Frontal cortex (tissue), 1 donor: ENCODE results near the gene SENP6. TPM values are rescaled to one million over a fixed set of nuclear protein-coding genes. Genes with fewer than 3 reads are reported as not detected.

Experiments used
- small RNA-seq: library from RNA; depleted of rRNA; stranded (forward); fragments of <200 nt; gene quantifications from one replicate; pipeline ENCODE3, GENCODE V24; 2014
- total RNA-seq: library from RNA; depleted of rRNA; stranded (reverse); fragments of >200 nt; gene quantifications from one replicate; pipeline ENCODE4 v1.2.3, GENCODE V29; 2014

SENP6 gene
- total RNA-seq, 1 donor from 2014 or later: 307 TPM

Small RNA genes within 50 kb of the gene (small RNA-seq; reads per million reads assigned to genes)
- not detected for gene RNU6-1016P
- gene RNU6-1338P: not detected
- gene RNU6-155P: not detected

Other genes starting within 250 kb of the SENP6 start
- gene FILIP1, start 108.1 kb upstream of the SENP6 start, total RNA-seq: 2.9 TPM
- gene MYO6, start 147.4 kb downstream of the SENP6 start, total RNA-seq: 14.7 TPM